SK-N-MC (cell line): ENCODE results near the gene NKX6-2.

ENCODE experiments used
- DNase-seq: peaks from one replicate; pipeline ENCODE4 v3.0.0-alpha.2; 2011; ENCODE audit warnings: low read depth, low spot score
- H3K27ac ChIP-seq: fragments of 200-600 bp; sonication (generic); 2 replicates; pipeline ENCODE4 v1.5.1; 2016; ENCODE audit warnings: mixed run types
- H3K36me3 ChIP-seq: fragments of 200-600 bp; sonication (generic); 2 replicates; pipeline ENCODE4 v1.6.1; 2017; ENCODE audit warnings: antibody characterized with exemption, low read length, mixed read lengths; ENCODE audit not compliant: insufficient read depth
- H3K4me3 ChIP-seq: fragments of 200-600 bp; sonication (generic); 2 replicates; pipeline ENCODE4 v1.5.1; 2016
- H3K9ac ChIP-seq: fragments of 200-600 bp; sonication (generic); 2 replicates; pipeline ENCODE4 v1.8.0; 2017; ENCODE audit warnings: mixed run types, mixed read lengths; ENCODE audit not compliant: insufficient read length
- H3K9me3 ChIP-seq: fragments of 200-600 bp; sonication (generic); 2 replicates; pipeline ENCODE4 v1.6.1; 2017; ENCODE audit warnings: low read depth, mild to moderate bottlenecking, antibody characterized with exemption, low read length, moderate library complexity, mixed read lengths
- EZH2 ChIP-seq: fragments of 200-600 bp; sonication (generic); IDR thresholded peaks from one replicate; pipeline ENCODE4 v1.6.1; 2017; ENCODE audit warnings: antibody characterized with exemption
- FOXP2 ChIP-seq: optimal IDR thresholded peaks from 2 replicates; pipeline ENCODE3; 2011; ENCODE audit warnings: mild to moderate bottlenecking, moderate library complexity; ENCODE audit not compliant: insufficient read depth; ENCODE audit errors: extremely low read length, control extremely low read depth
- POLR2AphosphoS5 ChIP-seq: IDR thresholded peaks from 2 replicates; pipeline ENCODE4 v1.6.1; 2012; ENCODE audit warnings: mild to moderate bottlenecking, low read depth, low read length, borderline replicate concordance

Gene NKX6-2

GRCh38 chr10:132814469-132814856 is 28.5 kb upstream of the NKX6-2 start:
- H3K4me3 ChIP-seq = no peak overlapping the region
- no peak overlapping the region for H3K27ac ChIP-seq
- H3K36me3 ChIP-seq = no peaks in the 10 kb centered on the region
- DNase-seq = no peak
- H3K9me3 ChIP-seq = no peaks in the 10 kb centered on the region
- H3K9ac ChIP-seq = no peak overlapping the region
- TF ChIP-seq EZH2 = no peak
- no peak for TF ChIP-seq FOXP2
- TF ChIP-seq POLR2AphosphoS5 = no peak

- H3K36me3 ChIP-seq = no peaks in the 10 kb centered on the region
- no peaks in the 10 kb centered on the region for H3K9me3 ChIP-seq
Observed at GRCh38 chr10:132813560-132814468, 27.9 kb upstream of the NKX6-2 start.

GRCh38 chr10:132813001-132813401 is 27.1 kb upstream of the NKX6-2 start:
- Histone ChIP-seq H3K9me3 (no peaks in the 10 kb centered on the region), H3K4me3 (no peak overlapping the region), H3K9ac (no peak overlapping the region), H3K36me3 (no peaks in the 10 kb centered on the region), H3K27ac (no peak overlapping the region)
- TF ChIP-seq FOXP2 (no peak), POLR2AphosphoS5 (no peak), EZH2 (no peak)
- no peak for DNase-seq

More at GRCh38 chr10:132813560-132814468, 27.9 kb upstream of the NKX6-2 start:
- no peak overlapping the region for H3K4me3 ChIP-seq
- no peak for DNase-seq
- H3K27ac ChIP-seq = no peak overlapping the region
- H3K9ac ChIP-seq = no peak overlapping the region
- TF ChIP-seq FOXP2 (no peak), POLR2AphosphoS5 (no peak), EZH2 (no peak)

- Histone ChIP-seq H3K36me3 (no peaks in the 10 kb centered on the region), H3K4me3 (no peak overlapping the region), H3K9ac (no peak overlapping the region), H3K27ac (no peak overlapping the region), H3K9me3 (no peaks in the 10 kb centered on the region)
- TF ChIP-seq EZH2 (no peak), FOXP2 (no peak), POLR2AphosphoS5 (no peak)
- DNase-seq = no peak
Observed at GRCh38 chr10:132812520-132812919, 26.6 kb upstream of the NKX6-2 start.

GRCh38 chr10:132811891-132812481 is 26.0 kb upstream of the NKX6-2 start:
- DNase-seq = no peak
- H3K9ac ChIP-seq = no peak overlapping the region
- no peak for TF ChIP-seq POLR2AphosphoS5
- no peak for TF ChIP-seq FOXP2
- no peak for TF ChIP-seq EZH2

GRCh38 chr10:132810807-132811700 is 25.1 kb upstream of the NKX6-2 start:
- TF ChIP-seq POLR2AphosphoS5 (no peak), FOXP2 (no peak), EZH2 (no peak)
- no peak overlapping the region for H3K9ac ChIP-seq
- no peaks in the 10 kb centered on the region for H3K9me3 ChIP-seq
- no peak for DNase-seq
- H3K27ac ChIP-seq = no peak overlapping the region
- no peak overlapping the region for H3K4me3 ChIP-seq
- no peaks in the 10 kb centered on the region for H3K36me3 ChIP-seq

More at GRCh38 chr10:132811891-132812481, 26.0 kb upstream of the NKX6-2 start:
- Histone ChIP-seq H3K27ac (no peak overlapping the region), H3K4me3 (no peak overlapping the region), H3K36me3 (no peaks in the 10 kb centered on the region), H3K9me3 (no peaks in the 10 kb centered on the region)

- TF ChIP-seq FOXP2 = no peak
- no peak for TF ChIP-seq POLR2AphosphoS5
- no peak for TF ChIP-seq EZH2
- H3K4me3 ChIP-seq = no peak overlapping the region
- no peaks in the 10 kb centered on the region for H3K9me3 ChIP-seq
- H3K27ac ChIP-seq = no peak overlapping the region
- H3K36me3 ChIP-seq = no peaks in the 10 kb centered on the region
- no peak overlapping the region for H3K9ac ChIP-seq
- DNase-seq = no peak
Observed at GRCh38 chr10:132810141-132810806, 24.3 kb upstream of the NKX6-2 start.
